H9 (cell line): Measurements from ENCODE around the gene ANKRA2. TPM values are rescaled to one million over a fixed set of nuclear protein-coding genes. Genes with fewer than 3 reads are reported as not detected.

Experiments
- DNase-seq: peaks from one replicate; pipeline ENCODE4 v3.0.0-alpha.2; 2017
- H2AFZ ChIP-seq: one replicate; pipeline ENCODE4 v1.6.1; 2013; ENCODE audit warnings: mild to moderate bottlenecking, low read length, control low read depth, moderate library complexity
- H2AK5ac ChIP-seq: 2 replicates; pipeline ENCODE4 v1.6.1; 2013; ENCODE audit warnings: low read length, control low read depth, mixed read lengths; ENCODE audit not compliant: insufficient read length
- H2BK120ac ChIP-seq: one replicate; pipeline ENCODE4 v1.6.1; 2013; ENCODE audit warnings: low read depth, mild to moderate bottlenecking, low read length, control low read depth, inconsistent platforms; ENCODE audit not compliant: poor library complexity, severe bottlenecking
- H2BK12ac ChIP-seq: 2 replicates; pipeline ENCODE4 v1.6.1; 2013; ENCODE audit warnings: low read length, control low read depth, mixed read lengths, low read depth; ENCODE audit not compliant: insufficient read length
- H2BK15ac ChIP-seq: 2 replicates; pipeline ENCODE4 v1.6.1; 2013; ENCODE audit warnings: low read depth, low read length, control low read depth
- H2BK20ac ChIP-seq: one replicate; pipeline ENCODE4 v1.6.1; 2013; ENCODE audit warnings: low read depth, mild to moderate bottlenecking, low read length, control low read depth, inconsistent platforms; ENCODE audit not compliant: poor library complexity, severe bottlenecking
- H2BK5ac ChIP-seq: 2 replicates; pipeline ENCODE4 v1.6.1; 2013; ENCODE audit warnings: low read length, control low read depth, mixed read lengths; ENCODE audit not compliant: insufficient read length
- H3K14ac ChIP-seq: 2 replicates; pipeline ENCODE4 v1.6.1; 2013; ENCODE audit warnings: low read length, control low read depth; ENCODE audit not compliant: insufficient read depth
- H3K18ac ChIP-seq: 2 replicates; pipeline ENCODE4 v1.6.1; 2013; ENCODE audit warnings: low read depth, mild to moderate bottlenecking, mixed read lengths, low read length, control low read depth; ENCODE audit not compliant: insufficient read length
- H3K23ac ChIP-seq: 2 replicates; pipeline ENCODE4 v1.6.1; 2013; ENCODE audit warnings: low read length, control low read depth, mixed read lengths, low read depth; ENCODE audit not compliant: insufficient read length
- H3K23me2 ChIP-seq: 2 replicates; pipeline ENCODE4 v1.6.1; 2013; ENCODE audit warnings: low read depth, mild to moderate bottlenecking, mixed read lengths, low read length, control low read depth; ENCODE audit not compliant: insufficient read length, poor library complexity, severe bottlenecking
- H3K27ac ChIP-seq: 2 replicates; pipeline ENCODE4 v1.5.1; 2013; ENCODE audit warnings: low read length, control low read depth, mixed read lengths, low read depth; ENCODE audit not compliant: insufficient read length
- H3K27me3 ChIP-seq: 2 replicates; pipeline ENCODE4 v1.6.1; 2013; ENCODE audit warnings: low read length, control low read depth, inconsistent platforms; ENCODE audit not compliant: insufficient read depth
- H3K4ac ChIP-seq: 2 replicates; pipeline ENCODE4 v1.6.1; 2013; ENCODE audit warnings: low read depth, mild to moderate bottlenecking, control low read depth, inconsistent platforms, low read length, moderate library complexity
- H3K4me1 ChIP-seq: 2 replicates; pipeline ENCODE4 v1.6.1; 2013; ENCODE audit warnings: low read length, control low read depth, inconsistent platforms; ENCODE audit not compliant: insufficient read depth
- H3K4me2 ChIP-seq: 2 replicates; pipeline ENCODE4 v1.6.1; 2013; ENCODE audit warnings: low read length, control low read depth, mixed read lengths; ENCODE audit not compliant: insufficient read length, insufficient read depth
- H3K56ac ChIP-seq: 2 replicates; pipeline ENCODE4 v1.6.1; 2013; ENCODE audit warnings: low read depth, mild to moderate bottlenecking, mixed read lengths, low read length, control low read depth; ENCODE audit not compliant: insufficient read length
- H3K79me1 ChIP-seq: 2 replicates; pipeline ENCODE4 v1.6.1; 2013; ENCODE audit warnings: low read depth, mild to moderate bottlenecking, moderate library complexity, low read length, control low read depth, inconsistent platforms; ENCODE audit not compliant: insufficient read depth, poor library complexity, severe bottlenecking
- H3K79me2 ChIP-seq: 2 replicates; pipeline ENCODE4 v1.6.1; 2013; ENCODE audit warnings: low read length, control low read depth, inconsistent platforms; ENCODE audit not compliant: insufficient read depth
- H3K9ac ChIP-seq: 2 replicates; pipeline ENCODE4 v1.6.1; 2013; ENCODE audit warnings: low read length, control low read depth, mixed read lengths; ENCODE audit not compliant: insufficient read length; ENCODE audit errors: extremely low read depth
- H3K9me3 ChIP-seq: one replicate; pipeline ENCODE4 v1.6.1; 2013; ENCODE audit warnings: low read depth, low read length, inconsistent platforms; ENCODE audit not compliant: control insufficient read depth
- H3T11ph ChIP-seq: one replicate; pipeline ENCODE4 v1.6.1; 2013; ENCODE audit warnings: mild to moderate bottlenecking, low read length, control low read depth, inconsistent platforms
- H4K20me1 ChIP-seq: one replicate; pipeline ENCODE4 v1.6.1; 2013; ENCODE audit not compliant: control insufficient read depth, insufficient read length, insufficient read depth
- H4K5ac ChIP-seq: 2 replicates; pipeline ENCODE4 v1.6.1; 2013; ENCODE audit warnings: low read depth, mild to moderate bottlenecking, mixed read lengths, low read length, control low read depth; ENCODE audit not compliant: insufficient read length
- H4K8ac ChIP-seq: replicated peaks from 2 replicates; pipeline ENCODE4 v1.6.1; 2013; ENCODE audit warnings: low read length, control low read depth, mixed read lengths, low read depth; ENCODE audit not compliant: insufficient read length
- H4K91ac ChIP-seq: 2 replicates; pipeline ENCODE4 v1.6.1; 2013; ENCODE audit warnings: low read depth, mild to moderate bottlenecking, moderate library complexity, mixed read lengths, low read length, control low read depth; ENCODE audit not compliant: insufficient read length
- H3K27ac Mint-ChIP-seq, 3 experiments: 2 replicates in 2 of 3; 3 replicates in 1 of 3; pipeline ENCODE4 v1.8.0; 2020 to 2021; ENCODE audit warnings: mixed read lengths in 3 of 3, mild to moderate bottlenecking in 1 of 3, moderate library complexity in 1 of 3
- H3K27me3 Mint-ChIP-seq: 2 replicates; pipeline ENCODE4 v1.8.0; 2021; ENCODE audit warnings: low read depth, mild to moderate bottlenecking, moderate library complexity, mixed read lengths
- H3K36me3 Mint-ChIP-seq, 3 experiments: 2 replicates in 2 of 3; 3 replicates in 1 of 3; pipeline ENCODE4 v1.8.0; 2020 to 2021; ENCODE audit warnings: low read depth in 3 of 3, mixed read lengths in 3 of 3; ENCODE audit not compliant: insufficient read depth in 1 of 3
- H3K4me1 Mint-ChIP-seq, 2 experiments: 2 replicates each; pipeline ENCODE4 v1.8.0; 2020; ENCODE audit warnings: mixed read lengths in 2 of 2
- H3K4me3 Mint-ChIP-seq, 2 experiments: 2 replicates in 1 of 2; 3 replicates in 1 of 2; pipeline ENCODE4 v1.8.0; 2020 to 2021; ENCODE audit warnings: mild to moderate bottlenecking in 2 of 2, mixed read lengths in 2 of 2, moderate library complexity in 1 of 2
- H3K9me3 Mint-ChIP-seq, 2 experiments: 2 replicates in 1 of 2; 3 replicates in 1 of 2; pipeline ENCODE4 v1.8.0; 2020; ENCODE audit warnings: mild to moderate bottlenecking in 2 of 2, mixed read lengths in 2 of 2, moderate library complexity in 1 of 2
- CTCF ChIP-seq: fragments of 200-600 bp; sonication (generic); conservative IDR thresholded peaks from 3 replicates; pipeline ENCODE4 v1.8.0; 2021; ENCODE audit warnings: antibody characterized with exemption, mild to moderate bottlenecking
- WGBS: extraction: QIAGEN DNeasy Blood & Tissue Kit; methylation state at CpG from one replicate; pipeline ENCODE4 v1.1.7; 2013; ENCODE audit warnings: missing lambda C conversion rate, low lambda C conversion rate, mixed read lengths; ENCODE audit not compliant: insufficient read length; ENCODE audit errors: extremely low coverage; 5-methylcytosine and 5-hydroxymethylcytosine counted together
- total RNA-seq: library from RNA; stranded (reverse); gene quantifications from 2 replicates; pipeline ENCODE4 v1.2.1, GENCODE V29; 2021

Gene ANKRA2
- total RNA-seq, 1 experiment from 2014 or later = 8.9 TPM

GRCh38 chr5:73603998-73604397, 38.6 kb upstream of the ANKRA2 start:
- WGBS = no CpG with 5 or more reads among the region's 5 CpGs
- no peak overlapping the region for H2BK12ac ChIP-seq
- H3K23me2 ChIP-seq = no peaks in the 10 kb centered on the region
- no peak overlapping the region for H4K5ac ChIP-seq
- no peak overlapping the region for H3K27ac ChIP-seq
- H3K9ac ChIP-seq = no peak overlapping the region
- no peak overlapping the region for H2BK15ac ChIP-seq
- Mint-ChIP-seq H3K27me3 (peaks cover 2% of the 10 kb centered on the region), H3K9me3 (peaks cover 4 to 7% of the 10 kb centered on the region in 2 experiments; a peak in 4 of 5 replicates), H3K4me1 (no peaks in the 10 kb centered on the region), H3K36me3 (no peaks in the 10 kb centered on the region), H3K4me3 (no peak overlapping the region), H3K27ac (no peak overlapping the region)
- no peak overlapping the region for H2BK120ac ChIP-seq
- H3K27me3 ChIP-seq = no peaks in the 10 kb centered on the region
- H3K79me2 ChIP-seq = no peaks in the 10 kb centered on the region
- H3K23ac ChIP-seq = no peak overlapping the region
- no peaks in the 10 kb centered on the region for H3K9me3 ChIP-seq
- no peaks in the 10 kb centered on the region for H3K4me1 ChIP-seq
- H3K79me1 ChIP-seq = no peaks in the 10 kb centered on the region
- H2AFZ ChIP-seq = no peak overlapping the region
- no peak overlapping the region for H4K91ac ChIP-seq
- no peak overlapping the region for H3K4me2 ChIP-seq
- H4K20me1 ChIP-seq = no peaks in the 10 kb centered on the region
- H3K18ac ChIP-seq = no peak overlapping the region
- no peak overlapping the region for H2BK5ac ChIP-seq
- H3T11ph ChIP-seq = no peak overlapping the region
- no peak overlapping the region for H2AK5ac ChIP-seq
- no peak for DNase-seq
- no peak overlapping the region for H3K14ac ChIP-seq
- no peak for TF ChIP-seq CTCF
- no peak overlapping the region for H2BK20ac ChIP-seq
- no peak overlapping the region for H3K56ac ChIP-seq
- no peak overlapping the region for H4K8ac ChIP-seq
- no peak overlapping the region for H3K4ac ChIP-seq
